HG03521 (cell line): ENCODE data around the gene INSC.
A peak's percentile ranks its signal among the peaks of the same experiment; 100 is the strongest.

Experiments used
- ATAC-seq: cut with Tn5 transposase; IDR thresholded peaks from one replicate; pipeline ENCODE4 v1.9.1; 2021; ENCODE audit warnings: mild to moderate bottlenecking, moderate library complexity; ENCODE audit not compliant: unreplicated experiment

INSC gene

GRCh38 chr11:15278128-15278527 is 163.4 kb downstream of the INSC start:
- ATAC-seq, result no peak

GRCh38 chr11:15280393-15280792 is 165.7 kb downstream of the INSC start:
- ATAC-seq, result peak; percentile 46

GRCh38 chr11:15282754-15283153 is 168.0 kb downstream of the INSC start:
- ATAC-seq, result no peak

DNA sequence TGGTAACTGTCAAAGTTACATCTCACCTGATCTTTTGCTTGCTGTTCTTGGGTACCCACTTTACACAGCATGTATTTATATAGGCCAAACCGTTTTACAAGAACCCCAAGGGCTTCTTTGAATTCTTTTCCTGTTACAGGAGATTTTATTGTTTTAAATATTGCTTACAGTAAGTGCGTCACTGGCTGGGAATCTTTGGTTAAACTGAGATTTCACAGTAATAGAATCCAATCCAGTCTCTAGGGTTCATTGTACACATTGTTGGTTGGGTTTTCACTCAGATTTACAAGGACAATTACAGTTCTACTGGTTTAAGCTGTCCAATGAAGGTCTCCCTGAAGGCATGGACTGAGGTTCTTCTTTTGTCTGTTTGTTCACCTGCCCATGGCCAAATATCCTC is 171.7 kb downstream of the INSC start:
- no peak for ATAC-seq

- ATAC-seq, result no peak
These were observed 174.1 kb downstream of the INSC start for GRCh38 chr11:15288863-15289262.

DNA sequence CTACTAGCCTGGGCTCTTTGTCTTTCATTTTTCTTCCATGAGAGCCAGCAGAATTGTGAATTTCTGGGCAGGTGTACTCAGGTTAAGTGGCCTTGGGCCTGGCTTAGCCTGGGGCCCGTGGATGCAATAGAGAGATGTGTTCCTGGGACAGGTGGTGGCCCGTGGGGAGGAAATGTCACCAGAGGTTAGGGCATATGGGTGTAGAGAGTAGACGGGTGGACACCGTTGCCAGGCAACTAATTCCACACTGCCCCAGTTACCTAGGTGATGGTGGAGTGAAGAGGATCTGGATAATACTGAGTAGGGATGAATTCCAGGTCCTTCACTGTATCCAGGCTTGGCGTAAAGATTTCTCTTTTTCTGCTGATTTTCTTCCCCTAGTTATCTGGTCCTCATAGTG is 175.0 kb downstream of the INSC start:
- no peak for ATAC-seq

- no peak for ATAC-seq
These were observed 177.2 kb downstream of the INSC start for GRCh38 chr11:15291885-15292284.

GRCh38 chr11:15293975-15294620 is 179.4 kb downstream of the INSC start:
- no peak for ATAC-seq

DNA sequence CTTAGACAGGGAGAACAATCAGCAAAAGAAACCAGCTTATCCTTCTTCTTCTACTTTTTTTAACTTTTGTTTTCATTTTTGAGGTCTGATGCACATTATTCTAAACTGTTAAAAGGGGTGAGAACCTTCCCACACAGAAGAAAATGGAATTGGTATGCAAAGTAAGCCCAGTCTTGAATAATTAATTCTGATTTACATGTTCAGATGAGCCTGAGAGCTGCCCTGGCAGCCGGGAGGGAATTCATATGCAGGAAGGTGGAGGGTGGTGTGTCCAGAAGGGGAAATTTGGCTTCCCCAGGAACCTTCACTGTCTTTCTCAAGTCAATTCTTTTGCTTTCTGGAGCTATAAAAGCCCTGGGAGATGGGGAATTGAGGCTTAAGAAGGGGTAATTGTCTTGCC is 181.0 kb downstream of the INSC start:
- no peak for ATAC-seq
